Nephron (organoid): ENCODE data around the gene NAPA.
A peak's percentile ranks its signal among the peaks of the same experiment; 100 is the strongest.
"Not testable (repeated sequence)": the region's sequence is repeated elsewhere in the genome, so short reads cannot be mapped to it uniquely, and the experiment has no call there.

Source experiments
- H3K27ac Mint-ChIP-seq, 3 experiments: 2 replicates each; pipeline ENCODE4 v1.8.0; 2020; ENCODE audit warnings: mixed read lengths in 3 of 3, mild to moderate bottlenecking in 2 of 3, moderate library complexity in 1 of 3
- H3K27me3 Mint-ChIP-seq: 2 replicates; pipeline ENCODE4 v1.8.0; 2021; ENCODE audit warnings: low read depth, mild to moderate bottlenecking, moderate library complexity, mixed read lengths
- H3K36me3 Mint-ChIP-seq: 2 replicates; pipeline ENCODE4 v1.8.0; 2020; ENCODE audit warnings: low read depth, mixed read lengths
- H3K4me1 Mint-ChIP-seq: 2 replicates; pipeline ENCODE4 v1.8.0; 2020; ENCODE audit warnings: mixed read lengths
- H3K4me3 Mint-ChIP-seq, 3 experiments: 2 replicates each; pipeline ENCODE4 v1.8.0; 2020; ENCODE audit warnings: mild to moderate bottlenecking in 3 of 3, mixed read lengths in 3 of 3, moderate library complexity in 2 of 3
- H3K9me3 Mint-ChIP-seq: 2 replicates; pipeline ENCODE4 v1.8.0; 2020; ENCODE audit warnings: mixed read lengths
- TF ChIP-seq, protein P1 (sequence below), 3 experiments: fragments of 200-600 bp; sonication (generic); IDR thresholded peaks; one replicate each; pipeline ENCODE4 v1.5.0; 2021; ENCODE audit warnings: antibody characterized with exemption in 3 of 3; ENCODE audit not compliant: unreplicated experiment in 3 of 3

NAPA gene

GRCh38 chr19:47487551-47488515 is 27.0 kb downstream of the NAPA start:
- TF ChIP-seq, protein P1, sequence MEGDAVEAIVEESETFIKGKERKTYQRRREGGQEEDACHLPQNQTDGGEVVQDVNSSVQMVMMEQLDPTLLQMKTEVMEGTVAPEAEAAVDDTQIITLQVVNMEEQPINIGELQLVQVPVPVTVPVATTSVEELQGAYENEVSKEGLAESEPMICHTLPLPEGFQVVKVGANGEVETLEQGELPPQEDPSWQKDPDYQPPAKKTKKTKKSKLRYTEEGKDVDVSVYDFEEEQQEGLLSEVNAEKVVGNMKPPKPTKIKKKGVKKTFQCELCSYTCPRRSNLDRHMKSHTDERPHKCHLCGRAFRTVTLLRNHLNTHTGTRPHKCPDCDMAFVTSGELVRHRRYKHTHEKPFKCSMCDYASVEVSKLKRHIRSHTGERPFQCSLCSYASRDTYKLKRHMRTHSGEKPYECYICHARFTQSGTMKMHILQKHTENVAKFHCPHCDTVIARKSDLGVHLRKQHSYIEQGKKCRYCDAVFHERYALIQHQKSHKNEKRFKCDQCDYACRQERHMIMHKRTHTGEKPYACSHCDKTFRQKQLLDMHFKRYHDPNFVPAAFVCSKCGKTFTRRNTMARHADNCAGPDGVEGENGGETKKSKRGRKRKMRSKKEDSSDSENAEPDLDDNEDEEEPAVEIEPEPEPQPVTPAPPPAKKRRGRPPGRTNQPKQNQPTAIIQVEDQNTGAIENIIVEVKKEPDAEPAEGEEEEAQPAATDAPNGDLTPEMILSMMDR (IDR thresholded peaks at IDR 0.05; ENCODE audit: unreplicated experiment in 3 of 3), result no peak
- H3K9me3 Mint-ChIP-seq, result no peaks in the 10 kb centered on the region

DNA sequence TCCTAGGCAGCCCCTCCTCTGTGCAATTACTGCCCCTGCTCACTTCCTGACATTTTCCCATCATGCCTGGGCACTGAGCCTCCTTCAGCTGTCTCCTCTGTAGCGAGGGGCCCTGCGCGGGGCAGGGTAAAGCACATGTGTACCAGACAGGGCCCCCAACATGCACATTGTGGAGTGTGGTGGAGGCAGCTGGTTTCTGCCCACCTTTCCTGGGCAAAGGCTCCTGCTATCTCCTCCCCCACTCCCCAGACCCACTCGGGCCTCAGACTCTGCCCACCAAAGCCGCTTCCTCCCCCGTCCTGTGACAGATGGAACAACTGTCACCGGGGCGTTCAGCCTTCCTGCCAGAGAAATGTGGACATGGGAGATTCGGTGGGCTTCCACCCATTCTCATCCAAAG is 28.0 kb downstream of the NAPA start:
- Mint-ChIP-seq H3K36me3 (peaks cover 10% of the 10 kb centered on the region), H3K4me1 (peaks cover 31% of the 10 kb centered on the region), H3K9me3 (no peaks in the 10 kb centered on the region), H3K27me3 (peaks cover 6% of the 10 kb centered on the region), H3K27ac (peak overlapping the region; percentile 40 to 71 (median 59)), H3K4me3 (peak overlapping the region in 2 of 3 experiments; percentile 12 to 61)
- TF ChIP-seq, protein P1 (IDR thresholded peaks at IDR 0.05; ENCODE audit: unreplicated experiment in 3 of 3), result no peak

More at GRCh38 chr19:47487551-47488515, 27.0 kb downstream of the NAPA start:
- Mint-ChIP-seq H3K27ac (peak overlapping the region; percentile 40 to 71 (median 59)), H3K4me1 (peaks cover 31% of the 10 kb centered on the region), H3K27me3 (peaks cover 4% of the 10 kb centered on the region), H3K4me3 (no peak overlapping the region), H3K36me3 (peaks cover 10% of the 10 kb centered on the region)

DNA sequence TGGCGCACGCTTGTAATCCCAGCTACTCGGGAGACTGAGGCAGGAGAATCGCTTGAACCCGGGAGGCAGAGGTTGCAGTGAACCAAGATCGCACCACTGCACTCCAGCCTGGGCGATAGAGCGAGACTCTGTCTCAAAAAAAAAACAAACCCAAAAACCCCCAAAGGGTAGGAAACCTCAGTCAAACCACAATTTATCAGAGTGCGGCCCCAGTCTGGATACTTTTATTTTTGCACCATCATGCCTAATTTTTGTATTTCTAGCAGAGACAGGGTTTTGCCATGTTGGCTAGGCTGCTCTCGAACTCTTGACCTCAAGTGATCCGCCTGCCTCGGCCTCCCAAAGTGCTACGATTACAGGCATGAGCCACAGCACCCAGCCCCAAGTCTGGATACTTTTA is 28.6 kb downstream of the NAPA start:
- H3K27me3 Mint-ChIP-seq, H3K9me3 Mint-ChIP-seq: not testable (repeated sequence)
- Mint-ChIP-seq H3K4me1 (peaks cover 31% of the 10 kb centered on the region), H3K4me3 (peak overlapping the region; percentile 12 to 61 (median 23)), H3K27ac (peak overlapping the region in 1 of 3 experiments; percentile 98), H3K36me3 (peaks cover 10% of the 10 kb centered on the region)

DNA sequence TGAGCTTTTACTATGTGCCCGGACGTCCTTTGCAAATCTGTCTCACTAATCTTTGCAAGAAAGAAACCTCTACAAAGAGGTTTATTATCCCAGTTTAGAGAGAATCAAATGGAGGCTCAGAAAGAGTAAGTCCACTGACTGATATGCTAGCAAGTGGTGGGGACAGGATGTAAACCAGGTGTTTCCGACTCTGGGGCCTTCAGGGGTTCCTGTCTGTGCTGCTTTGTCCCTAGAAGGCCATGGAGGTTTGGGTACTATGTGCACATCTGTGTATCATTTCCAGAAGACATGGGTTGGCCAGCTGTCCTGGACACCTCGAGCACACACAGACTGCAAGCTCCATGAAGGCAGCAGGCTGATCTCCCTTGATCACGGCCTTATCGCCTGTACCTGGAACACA is 29.7 kb downstream of the NAPA start:
- peaks cover 8% of the 10 kb centered on the region for H3K36me3 Mint-ChIP-seq
- H3K27me3 Mint-ChIP-seq, result peaks cover 17% of the 10 kb centered on the region
- TF ChIP-seq, protein P1 (IDR thresholded peaks at IDR 0.05; ENCODE audit: unreplicated experiment in 3 of 3), result no peak
- H3K4me3 Mint-ChIP-seq, result peak overlapping the region; percentile 92 to 99 (median 96)
- no peaks in the 10 kb centered on the region for H3K9me3 Mint-ChIP-seq
- peak overlapping the region; percentile 94 to 99 (median 98) for H3K27ac Mint-ChIP-seq
- peaks cover 31% of the 10 kb centered on the region for H3K4me1 Mint-ChIP-seq

GRCh38 chr19:47483800-47484690 is 30.8 kb downstream of the NAPA start, which contains the start of gene KPTN:
Gene KPTN (minus strand): TSS chr19:47484219. CDS start chr19:47484160, 59 bp downstream.
- TF ChIP-seq, protein P1 (IDR thresholded peaks at IDR 0.05; ENCODE audit: unreplicated experiment in 3 of 3), result peak; percentile 94 to 98 (median 95)
- no peaks in the 10 kb centered on the region for H3K36me3 Mint-ChIP-seq
- H3K9me3 Mint-ChIP-seq, result no peaks in the 10 kb centered on the region
- H3K4me1 Mint-ChIP-seq, result peaks cover 31% of the 10 kb centered on the region
- H3K27ac Mint-ChIP-seq, result peak within 1 kb of the TSS; percentile 94 to 99 (median 98)
- H3K4me3 Mint-ChIP-seq, result peak within 1 kb of the TSS; percentile 92 to 99 (median 96)
- H3K27me3 Mint-ChIP-seq, result peaks cover 23% of the 10 kb centered on the region

DNA sequence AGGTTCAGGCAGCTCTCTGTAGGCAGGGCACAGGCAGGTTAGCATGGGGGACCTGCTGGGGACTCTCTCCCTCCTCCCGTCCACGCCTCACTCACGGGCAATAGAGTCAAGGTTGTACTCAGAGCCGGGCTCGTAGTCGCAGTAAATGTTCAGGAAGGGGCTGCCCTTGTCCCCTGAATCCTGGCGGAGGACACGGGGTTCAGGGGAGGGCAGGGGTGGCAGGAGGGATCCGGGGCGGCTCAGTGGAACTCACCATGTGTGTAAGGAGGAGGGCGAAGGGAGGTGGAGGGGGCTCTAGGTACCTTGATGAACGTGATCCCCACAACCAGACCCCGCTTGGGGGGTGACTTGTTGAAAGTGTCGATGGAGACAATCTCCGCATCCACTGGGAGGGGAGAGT is 31.7 kb downstream of the NAPA start:
- H3K4me1 Mint-ChIP-seq, result peaks cover 31% of the 10 kb centered on the region
- no peaks in the 10 kb centered on the region for H3K9me3 Mint-ChIP-seq
- H3K27me3 Mint-ChIP-seq, result peaks cover 29% of the 10 kb centered on the region
- TF ChIP-seq, protein P1 (IDR thresholded peaks at IDR 0.05; ENCODE audit: unreplicated experiment in 3 of 3), result no peak
- H3K4me3 Mint-ChIP-seq, result peak overlapping the region; percentile 92 to 99 (median 96)
- H3K27ac Mint-ChIP-seq, result peak overlapping the region in 1 of 3 experiments; percentile 98
- H3K36me3 Mint-ChIP-seq, result no peaks in the 10 kb centered on the region
